Neural progenitor cell (in vitro differentiated cells): ENCODE measurements around the gene SYNGR2. TPM values are rescaled to one million over a fixed set of nuclear protein-coding genes. Genes with fewer than 3 reads are reported as not detected.
A peak's percentile ranks its signal among the peaks of the same experiment; 100 is the strongest.

ENCODE experiments used
- DNase-seq: peaks from one replicate; pipeline ENCODE4 v3.0.0-alpha.2; 2016; ENCODE audit warnings: low spot score
- H2AFZ ChIP-seq: fragments of 200-600 bp; sonication (generic); replicated peaks from 2 replicates; pipeline ENCODE4 v1.6.1; 2016; ENCODE audit warnings: antibody characterized with exemption
- H3F3A ChIP-seq: fragments of 200-600 bp; sonication (generic); 2 replicates; pipeline ENCODE4 v1.6.1; 2016; ENCODE audit warnings: antibody characterized with exemption, low read depth
- H3K27ac ChIP-seq: fragments of 200-600 bp; sonication (generic); 2 replicates; pipeline ENCODE4 v1.5.1; 2016; ENCODE audit warnings: mild to moderate bottlenecking
- H3K27me3 ChIP-seq: fragments of 200-600 bp; sonication (generic); 2 replicates; pipeline ENCODE4 v1.6.1; 2016; ENCODE audit warnings: mild to moderate bottlenecking, moderate library complexity
- H3K36me3 ChIP-seq: fragments of 200-600 bp; sonication (generic); 2 replicates; pipeline ENCODE4 v1.5.1; 2016
- H3K4me1 ChIP-seq: fragments of 200-600 bp; sonication (generic); 2 replicates; pipeline ENCODE4 v1.6.1; 2016; ENCODE audit warnings: mixed run types
- H3K4me2 ChIP-seq: fragments of 200-600 bp; sonication (generic); 2 replicates; pipeline ENCODE4 v1.6.1; 2016
- H3K4me3 ChIP-seq: fragments of 200-600 bp; sonication (generic); 2 replicates; pipeline ENCODE4 v1.5.1; 2016
- H3K79me2 ChIP-seq: fragments of 200-600 bp; sonication (generic); 2 replicates; pipeline ENCODE4 v1.6.1; 2016; ENCODE audit warnings: low read depth
- H3K9ac ChIP-seq: fragments of 200-600 bp; sonication (generic); 2 replicates; pipeline ENCODE4 v1.6.1; 2016
- H3K9me3 ChIP-seq: fragments of 200-600 bp; sonication (generic); 2 replicates; pipeline ENCODE4 v1.5.1; 2016; ENCODE audit warnings: low read depth
- H4K20me1 ChIP-seq: fragments of 200-600 bp; sonication (generic); 2 replicates; pipeline ENCODE4 v1.6.1; 2016; ENCODE audit warnings: low read depth
- H3K27ac Mint-ChIP-seq: 3 replicates; pipeline ENCODE4 v1.8.0; 2021; ENCODE audit warnings: mixed read lengths
- H3K27me3 Mint-ChIP-seq: 2 replicates; pipeline ENCODE4 v1.8.0; 2022; ENCODE audit warnings: low read depth, mild to moderate bottlenecking, inconsistent platforms, moderate library complexity, mixed read lengths; ENCODE audit not compliant: insufficient read depth
- H3K36me3 Mint-ChIP-seq: 3 replicates; pipeline ENCODE4 v1.8.0; 2021; ENCODE audit warnings: mixed read lengths
- H3K4me1 Mint-ChIP-seq: 3 replicates; pipeline ENCODE4 v1.8.0; 2021; ENCODE audit warnings: mixed read lengths
- H3K4me3 Mint-ChIP-seq: 3 replicates; pipeline ENCODE4 v1.8.0; 2021; ENCODE audit warnings: mild to moderate bottlenecking, moderate library complexity, mixed read lengths
- H3K9me3 Mint-ChIP-seq: 3 replicates; pipeline ENCODE4 v1.8.0; 2020; ENCODE audit warnings: mixed read lengths
- EZH2 ChIP-seq: fragments of 200-600 bp; sonication (generic); IDR thresholded peaks from 2 replicates; pipeline ENCODE4 v1.6.1; 2017; ENCODE audit warnings: antibody characterized with exemption, mild to moderate bottlenecking, moderate library complexity
- EZH2phosphoT487 ChIP-seq: fragments of 200-600 bp; sonication (generic); IDR thresholded peaks from 2 replicates; pipeline ENCODE4 v1.6.1; 2017; ENCODE audit warnings: antibody characterized with exemption
- small RNA-seq: library from RNA; depleted of rRNA; stranded (forward); fragments of <200 nt; gene quantifications from one replicate; pipeline ENCODE3, GENCODE V24; 2015
- total RNA-seq: library from RNA; depleted of rRNA; stranded (reverse); fragments of >200 nt; gene quantifications from 2 replicates; pipeline ENCODE4 v1.2.3, GENCODE V29; 2015; ENCODE audit warnings: low replicate concordance
- TF ChIP-seq, protein P1 (sequence below): fragments of 200-600 bp; sonication (generic); IDR thresholded peaks from 2 replicates; pipeline ENCODE4 v1.5.1; 2017; ENCODE audit warnings: antibody characterized with exemption, mild to moderate bottlenecking

SYNGR2 gene
- total RNA-seq, 1 donor from 2014 or later = 6.2 TPM

DNA sequence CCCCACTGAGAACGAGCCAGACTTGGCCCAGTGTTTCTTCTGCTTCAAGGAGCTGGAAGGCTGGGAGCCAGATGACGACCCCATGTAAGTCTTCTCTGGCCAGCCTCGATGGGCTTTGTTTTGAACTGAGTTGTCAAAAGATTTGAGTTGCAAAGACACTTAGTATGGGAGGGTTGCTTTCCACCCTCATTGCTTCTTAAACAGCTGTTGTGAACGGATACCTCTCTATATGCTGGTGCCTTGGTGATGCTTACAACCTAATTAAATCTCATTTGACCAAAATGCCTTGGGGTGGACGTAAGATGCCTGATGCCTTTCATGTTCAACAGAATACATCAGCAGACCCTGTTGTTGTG, 46.3 kb downstream of the SYNGR2 start:
- H3K9ac ChIP-seq = peak overlapping the region; percentile 56
- H3K9me3 Mint-ChIP-seq = no peaks in the 10 kb centered on the region
- peak overlapping the region; percentile 94 for H3K4me2 ChIP-seq
- H3F3A ChIP-seq = peaks cover 16% of the 10 kb centered on the region
- no peak for DNase-seq
- H3K79me2 ChIP-seq = peaks cover 56% of the 10 kb centered on the region
- peaks cover 11% of the 10 kb centered on the region for H3K4me1 ChIP-seq
- H3K27ac ChIP-seq = no peak overlapping the region
- H3K36me3 Mint-ChIP-seq = peaks cover 19% of the 10 kb centered on the region
- H3K27me3 ChIP-seq = no peaks in the 10 kb centered on the region
- H4K20me1 ChIP-seq = peaks cover 16% of the 10 kb centered on the region
- peak overlapping the region; percentile 87 for H3K4me3 ChIP-seq
- H3K4me1 Mint-ChIP-seq = peaks cover 16% of the 10 kb centered on the region
- TF ChIP-seq EZH2phosphoT487 = no peak
- H2AFZ ChIP-seq = peak overlapping the region; percentile 77
- no peaks in the 10 kb centered on the region for H3K9me3 ChIP-seq
- H3K4me3 Mint-ChIP-seq = peak overlapping the region; percentile 98
- peak overlapping the region; percentile 98 for H3K27ac Mint-ChIP-seq
- H3K27me3 Mint-ChIP-seq = peaks cover 3% of the 10 kb centered on the region
- peaks cover 4% of the 10 kb centered on the region for H3K36me3 ChIP-seq

DNA sequence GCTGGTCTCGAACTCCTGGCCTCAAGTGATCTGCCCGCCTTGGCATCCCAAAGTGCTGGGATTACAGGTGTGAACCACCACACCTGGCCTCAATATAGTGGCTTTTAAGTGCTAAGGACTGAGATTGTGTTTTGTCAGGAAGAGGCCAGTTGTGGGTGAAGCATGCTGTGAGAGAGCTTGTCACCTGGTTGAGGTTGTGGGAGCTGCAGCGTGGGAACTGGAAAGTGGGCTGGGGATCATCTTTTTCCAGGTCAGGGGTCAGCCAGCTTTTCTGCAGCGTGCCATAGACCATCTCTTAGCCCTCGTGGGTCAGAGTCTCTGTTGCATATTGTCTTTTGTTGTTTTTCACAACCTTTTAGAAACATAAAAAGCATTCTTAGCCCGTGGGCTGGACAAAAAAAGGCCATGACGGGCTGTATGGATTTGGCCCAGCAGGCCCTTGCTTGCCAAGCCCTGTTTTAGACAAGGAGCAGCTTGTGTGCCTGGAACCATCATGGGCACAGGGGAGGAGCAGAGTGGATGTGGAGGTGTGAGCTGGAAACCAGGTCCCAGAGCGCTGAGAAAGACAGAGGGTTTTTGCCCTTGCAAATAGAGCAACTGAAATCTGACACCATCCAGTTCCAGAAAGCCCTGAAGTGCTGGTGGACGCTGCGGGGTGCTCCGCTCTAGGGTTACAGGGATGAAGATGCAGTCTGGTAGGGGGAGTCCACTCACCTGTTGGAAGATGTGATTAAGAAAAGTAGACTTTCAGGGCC, 51.2 kb downstream of the SYNGR2 start:
- Histone ChIP-seq H3K9me3 (no peaks in the 10 kb centered on the region), H3K9ac (no peak overlapping the region), H3K36me3 (peaks cover 4% of the 10 kb centered on the region), H3K4me2 (peak overlapping the region; percentile 54), H3K4me1 (peaks cover 11% of the 10 kb centered on the region), H3K27me3 (no peaks in the 10 kb centered on the region), H4K20me1 (peaks cover 24% of the 10 kb centered on the region), H3F3A (peaks cover 46% of the 10 kb centered on the region), H3K79me2 (peaks cover 66% of the 10 kb centered on the region), H3K4me3 (no peak overlapping the region), H2AFZ (no peak overlapping the region), H3K27ac (peak overlapping the region; percentile 37)
- Mint-ChIP-seq H3K4me3 (peak overlapping the region; percentile 63), H3K27me3 (no peaks in the 10 kb centered on the region), H3K4me1 (peaks cover 34% of the 10 kb centered on the region), H3K27ac (peak overlapping the region; percentile 10), H3K9me3 (no peaks in the 10 kb centered on the region), H3K36me3 (peaks cover 32% of the 10 kb centered on the region)
- DNase-seq = peak; percentile 27
- TF ChIP-seq EZH2phosphoT487 = no peak
- TF ChIP-seq, protein P1, sequence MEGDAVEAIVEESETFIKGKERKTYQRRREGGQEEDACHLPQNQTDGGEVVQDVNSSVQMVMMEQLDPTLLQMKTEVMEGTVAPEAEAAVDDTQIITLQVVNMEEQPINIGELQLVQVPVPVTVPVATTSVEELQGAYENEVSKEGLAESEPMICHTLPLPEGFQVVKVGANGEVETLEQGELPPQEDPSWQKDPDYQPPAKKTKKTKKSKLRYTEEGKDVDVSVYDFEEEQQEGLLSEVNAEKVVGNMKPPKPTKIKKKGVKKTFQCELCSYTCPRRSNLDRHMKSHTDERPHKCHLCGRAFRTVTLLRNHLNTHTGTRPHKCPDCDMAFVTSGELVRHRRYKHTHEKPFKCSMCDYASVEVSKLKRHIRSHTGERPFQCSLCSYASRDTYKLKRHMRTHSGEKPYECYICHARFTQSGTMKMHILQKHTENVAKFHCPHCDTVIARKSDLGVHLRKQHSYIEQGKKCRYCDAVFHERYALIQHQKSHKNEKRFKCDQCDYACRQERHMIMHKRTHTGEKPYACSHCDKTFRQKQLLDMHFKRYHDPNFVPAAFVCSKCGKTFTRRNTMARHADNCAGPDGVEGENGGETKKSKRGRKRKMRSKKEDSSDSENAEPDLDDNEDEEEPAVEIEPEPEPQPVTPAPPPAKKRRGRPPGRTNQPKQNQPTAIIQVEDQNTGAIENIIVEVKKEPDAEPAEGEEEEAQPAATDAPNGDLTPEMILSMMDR = no peak
- no peak for TF ChIP-seq EZH2

Small RNA genes lying within 50 kb of the gene (small RNA-seq; reads per million reads assigned to genes)
- not detected for gene AC087645.1

Other genes with a start within 250 kb of the SYNGR2 start
- gene TNRC6C, start 209.9 kb upstream of the SYNGR2 start, total RNA-seq = 11.4 and 14.9 TPM in 2 replicates
- 6.9 and 16.8 TPM in 2 replicates for gene TMC6, start 39.8 kb upstream of the SYNGR2 start, total RNA-seq
- gene TMC8, start 37.8 kb upstream of the SYNGR2 start, total RNA-seq = 0.09 TPM in 1 of 2 replicates, not detected in the other
- not detected in 2 replicates for gene C17orf99, start 22.2 kb upstream of the SYNGR2 start, total RNA-seq
- 27.3 and 61.7 TPM in 2 replicates for gene TK1, start 18.5 kb downstream of the SYNGR2 start, total RNA-seq
- gene AFMID, start 18.8 kb downstream of the SYNGR2 start, total RNA-seq = 76.8 and 78.4 TPM in 2 replicates
- 144 and 169 TPM in 2 replicates for gene BIRC5, start 45.7 kb downstream of the SYNGR2 start, total RNA-seq
- 0.09 TPM in 1 of 2 replicates, not detected in the other for gene TMEM235, start 63.0 kb downstream of the SYNGR2 start, total RNA-seq
- gene SOCS3, start 191.5 kb downstream of the SYNGR2 start, total RNA-seq = 7.5 and 16.7 TPM in 2 replicates
- 45.2 and 65.7 TPM in 2 replicates for gene PGS1, start 210.1 kb downstream of the SYNGR2 start, total RNA-seq